Measurements from ENCODE around the gene PKD1. TPM values are rescaled to one million over a fixed set of nuclear protein-coding genes. Genes with fewer than 3 reads are reported as not detected.
"Not testable (repeated sequence)": the region's sequence is repeated elsewhere in the genome, so short reads cannot be mapped to it uniquely, and the experiment has no call there.

The PKD1 gene
- total RNA-seq, 1 donor: 118 TPM

- H3K4me3 ChIP-seq (ENCODE audit: low read depth, low read length): no peak overlapping the region
- DNase-seq (ENCODE audit: low read depth): no peak
- TF ChIP-seq CTCF (IDR thresholded peaks at IDR 0.05; ENCODE audit: insufficient read depth, low read length): no peak
Measured at GRCh38 chr16:2122429-2122828, 13.3 kb downstream of the PKD1 start.

GRCh38 chr16:2121853-2122252, 13.8 kb downstream of the PKD1 start:
- H3K4me3 ChIP-seq (ENCODE audit: low read depth, low read length): no peak overlapping the region
- no peak for TF ChIP-seq CTCF (IDR thresholded peaks at IDR 0.05; ENCODE audit: insufficient read depth, low read length)
- DNase-seq (ENCODE audit: low read depth): no peak

GRCh38 chr16:2121325-2121724, 14.4 kb downstream of the PKD1 start:
- DNase-seq (ENCODE audit: low read depth): peak; percentile 75
- not testable (repeated sequence) for H3K4me3 ChIP-seq (ENCODE audit: low read depth, low read length)
- peak; percentile 50 for TF ChIP-seq CTCF (IDR thresholded peaks at IDR 0.05; ENCODE audit: insufficient read depth, low read length)

GRCh38 chr16:2117960-2118722, 17.6 kb downstream of the PKD1 start:
- DNase-seq (ENCODE audit: low read depth); H3K4me3 ChIP-seq (ENCODE audit: low read depth, low read length): not testable (repeated sequence)

- DNase-seq (ENCODE audit: low read depth); H3K4me3 ChIP-seq (ENCODE audit: low read depth, low read length): not testable (repeated sequence)
Measured at GRCh38 chr16:2117341-2117740, 18.4 kb downstream of the PKD1 start.

- DNase-seq (ENCODE audit: low read depth); H3K4me3 ChIP-seq (ENCODE audit: low read depth, low read length): not testable (repeated sequence)
Measured at GRCh38 chr16:2116428-2116827, 19.3 kb downstream of the PKD1 start.

GRCh38 chr16:2115591-2115973, 20.1 kb downstream of the PKD1 start:
- DNase-seq (ENCODE audit: low read depth): no peak
- TF ChIP-seq CTCF (IDR thresholded peaks at IDR 0.05; ENCODE audit: insufficient read depth, low read length): no peak
- H3K4me3 ChIP-seq (ENCODE audit: low read depth, low read length): no peak overlapping the region

GRCh38 chr16:2114885-2115590, 20.7 kb downstream of the PKD1 start:
- not testable (repeated sequence) for DNase-seq (ENCODE audit: low read depth); H3K4me3 ChIP-seq (ENCODE audit: low read depth, low read length)

- not testable (repeated sequence) for DNase-seq (ENCODE audit: low read depth); H3K4me3 ChIP-seq (ENCODE audit: low read depth, low read length)
Measured at GRCh38 chr16:2114225-2114624, 21.5 kb downstream of the PKD1 start.

- not testable (repeated sequence) for DNase-seq (ENCODE audit: low read depth); H3K4me3 ChIP-seq (ENCODE audit: low read depth, low read length)
Measured at GRCh38 chr16:2112539-2113106, 23.1 kb downstream of the PKD1 start.

GRCh38 chr16:2111412-2112335, 24.0 kb downstream of the PKD1 start:
- not testable (repeated sequence) for H3K4me3 ChIP-seq (ENCODE audit: low read depth, low read length)

GRCh38 chr16:2111009-2111353, 24.7 kb downstream of the PKD1 start:
- DNase-seq (ENCODE audit: low read depth); H3K4me3 ChIP-seq (ENCODE audit: low read depth, low read length): not testable (repeated sequence)

More at GRCh38 chr16:2111412-2112335, 24.0 kb downstream of the PKD1 start:
- not testable (repeated sequence) for DNase-seq (ENCODE audit: low read depth)
